Prostate gland (tissue), 2 donors: ENCODE measurements around the gene MKNK1. TPM values are rescaled to one million over a fixed set of nuclear protein-coding genes. Genes with fewer than 3 reads are reported as not detected.

Source experiments
- DNase-seq: peaks from one replicate; pipeline ENCODE4 v3.0.0-alpha.2; 2019; ENCODE audit warnings: low spot score
- H3K27ac ChIP-seq, 2 donors: fragments of 200-600 bp; sonication (generic); 2 replicates each; pipeline ENCODE4 v1.5.1; 2017 to 2019
- H3K27me3 ChIP-seq: fragments of 200-600 bp; sonication (generic); replicated peaks from 2 replicates; pipeline ENCODE4 v1.5.1; 2019; ENCODE audit not compliant: insufficient read depth
- H3K36me3 ChIP-seq, 2 donors: fragments of 200-600 bp; sonication (generic); 1 replicate in 1 of 2; 2 replicates in 1 of 2; pipeline versions ENCODE4 v1.5.1 to v1.8.1; 2017 to 2019
- H3K4me1 ChIP-seq: fragments of 200-600 bp; sonication (generic); replicated peaks from 2 replicates; pipeline ENCODE4 v1.5.1; 2019
- H3K4me3 ChIP-seq, 2 donors: fragments of 200-600 bp; sonication (generic); 2 replicates each; pipeline ENCODE4 v1.5.1; 2017 to 2019
- H3K9me3 ChIP-seq: fragments of 200-600 bp; sonication (generic); 2 replicates; pipeline ENCODE4 v1.5.1; 2017
- POLR2A ChIP-seq: fragments of 450-650 bp; IDR thresholded peaks from one replicate; pipeline ENCODE4 v1.6.1; 2016; ENCODE audit warnings: antibody characterized with exemption, mild to moderate bottlenecking
- POLR2AphosphoS5 ChIP-seq: sonication (generic); formaldehyde crosslinking; IDR thresholded peaks from one replicate; pipeline ENCODE4 v1.6.1; 2017; ENCODE audit warnings: antibody characterized with exemption
- WGBS: methylation state at CpG from one replicate; pipeline ENCODE4 v1.1.5; 2018; 5-methylcytosine and 5-hydroxymethylcytosine counted together
- intact Hi-C: fragments of 100-400 bp; cut with DNase I; formaldehyde crosslinking; loops from one replicate; pipeline ENCODE4 v1.14.2; 2022
- total RNA-seq, 2 donors: library from RNA; depleted of rRNA; stranded (reverse); fragments of >200 nt; gene quantifications; one replicate each; pipeline ENCODE4 v1.1.0, GENCODE V29; 2016
- TF ChIP-seq, protein P1 (sequence below), 4 experiments: fragments of 200-600 bp in 2 of 4; fragments of 450-650 bp in 2 of 4; sonication (generic) in 2 of 4; IDR thresholded peaks; 1 replicate in 3 of 4; 2 replicates in 1 of 4; pipeline ENCODE4 v1.5.1; 2016 to 2019; ENCODE audit warnings: antibody characterized with exemption in 4 of 4, mild to moderate bottlenecking in 2 of 4, moderate library complexity in 2 of 4

Gene MKNK1
- total RNA-seq, 2 donors from 2014 or later: 28.1 to 37.8 TPM

DNA sequence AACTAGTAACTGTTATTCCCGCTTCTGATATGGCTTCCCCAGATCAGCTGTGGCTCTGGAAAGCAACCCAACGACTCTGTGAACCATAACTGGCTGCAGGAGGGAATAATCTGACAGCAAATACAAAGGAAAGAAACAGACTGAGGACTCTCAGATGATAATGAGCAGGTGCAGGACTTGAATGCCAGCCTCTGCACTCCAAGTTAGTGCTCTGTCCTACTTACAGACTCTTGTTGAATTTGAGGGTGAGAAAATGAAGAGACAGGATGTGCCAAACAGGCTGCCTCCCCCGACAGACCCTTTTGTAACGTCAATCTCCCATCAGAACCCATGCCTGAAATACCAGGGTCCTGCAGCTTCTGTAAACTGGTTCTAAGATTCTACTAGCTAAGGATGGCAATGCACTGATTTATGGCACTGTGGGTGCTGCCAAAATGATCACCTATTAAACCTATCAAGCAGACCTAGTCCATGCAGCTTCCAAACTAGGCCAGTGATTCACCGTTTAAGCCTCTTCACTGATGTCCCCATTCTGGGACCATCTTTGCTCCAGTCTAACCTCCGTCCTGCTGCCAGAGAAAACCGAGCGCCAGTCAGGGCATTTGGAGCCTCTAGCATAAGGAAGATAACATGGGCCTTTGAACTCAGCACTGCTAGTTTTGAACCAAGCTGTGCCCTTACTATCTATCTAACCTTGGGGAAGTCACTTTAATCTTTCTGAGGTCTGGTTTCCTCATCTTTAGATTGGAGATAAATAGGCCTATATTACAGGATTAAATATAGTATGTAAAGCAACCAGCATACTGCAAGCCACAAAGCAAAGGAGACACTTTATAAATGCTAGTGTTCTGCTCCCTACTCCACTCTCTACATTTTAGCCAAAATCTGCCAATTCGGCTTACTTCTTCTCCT is 4.8 kb downstream of the MKNK1 start:
- no peak for TF ChIP-seq POLR2A
- TF ChIP-seq POLR2AphosphoS5: no peak
- DNase-seq: no peak
- 72% methylated on average over 9 of the region's 9 CpGs for WGBS
- no peaks in the 10 kb centered on the region for H3K9me3 ChIP-seq
- no peaks in the 10 kb centered on the region for H3K36me3 ChIP-seq
- intact Hi-C loops: no loop called here
- H3K27ac ChIP-seq: no peak overlapping the region
- peaks cover 6% of the 10 kb centered on the region for H3K4me1 ChIP-seq
- H3K27me3 ChIP-seq: no peaks in the 10 kb centered on the region
- no peak overlapping the region for H3K4me3 ChIP-seq

DNA sequence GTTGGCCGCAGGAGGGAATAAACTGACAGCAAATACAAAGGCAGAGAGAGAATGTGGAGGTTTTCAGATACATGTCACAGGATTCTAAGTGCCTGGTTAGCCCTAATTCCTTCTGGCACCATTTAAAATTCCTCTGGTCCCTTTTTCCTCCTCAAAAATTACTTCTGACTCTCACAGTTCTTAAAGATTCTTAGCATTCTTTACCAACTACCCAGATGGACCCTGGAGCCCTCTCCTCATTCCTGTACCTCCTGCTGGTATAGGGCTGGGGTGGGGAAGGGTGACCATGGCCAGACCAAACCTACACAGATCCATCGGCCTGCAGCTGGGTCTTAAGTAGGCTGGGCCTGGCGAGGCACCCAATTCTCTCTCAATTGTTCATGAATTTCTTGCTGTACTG is 7.2 kb downstream of the MKNK1 start:
- intact Hi-C loops: no loop called here
- TF ChIP-seq, protein P1, sequence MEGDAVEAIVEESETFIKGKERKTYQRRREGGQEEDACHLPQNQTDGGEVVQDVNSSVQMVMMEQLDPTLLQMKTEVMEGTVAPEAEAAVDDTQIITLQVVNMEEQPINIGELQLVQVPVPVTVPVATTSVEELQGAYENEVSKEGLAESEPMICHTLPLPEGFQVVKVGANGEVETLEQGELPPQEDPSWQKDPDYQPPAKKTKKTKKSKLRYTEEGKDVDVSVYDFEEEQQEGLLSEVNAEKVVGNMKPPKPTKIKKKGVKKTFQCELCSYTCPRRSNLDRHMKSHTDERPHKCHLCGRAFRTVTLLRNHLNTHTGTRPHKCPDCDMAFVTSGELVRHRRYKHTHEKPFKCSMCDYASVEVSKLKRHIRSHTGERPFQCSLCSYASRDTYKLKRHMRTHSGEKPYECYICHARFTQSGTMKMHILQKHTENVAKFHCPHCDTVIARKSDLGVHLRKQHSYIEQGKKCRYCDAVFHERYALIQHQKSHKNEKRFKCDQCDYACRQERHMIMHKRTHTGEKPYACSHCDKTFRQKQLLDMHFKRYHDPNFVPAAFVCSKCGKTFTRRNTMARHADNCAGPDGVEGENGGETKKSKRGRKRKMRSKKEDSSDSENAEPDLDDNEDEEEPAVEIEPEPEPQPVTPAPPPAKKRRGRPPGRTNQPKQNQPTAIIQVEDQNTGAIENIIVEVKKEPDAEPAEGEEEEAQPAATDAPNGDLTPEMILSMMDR (IDR thresholded peaks at IDR 0.05): no peak
- no peak for TF ChIP-seq POLR2A
- no peak for TF ChIP-seq POLR2AphosphoS5
- Histone ChIP-seq H3K9me3 (no peaks in the 10 kb centered on the region), H3K27me3 (no peaks in the 10 kb centered on the region), H3K27ac (no peak overlapping the region), H3K4me3 (no peak overlapping the region), H3K4me1 (no peaks in the 10 kb centered on the region), H3K36me3 (no peaks in the 10 kb centered on the region)
- WGBS: 91% methylated on average over 3 of the region's 3 CpGs
- no peak for DNase-seq

DNA sequence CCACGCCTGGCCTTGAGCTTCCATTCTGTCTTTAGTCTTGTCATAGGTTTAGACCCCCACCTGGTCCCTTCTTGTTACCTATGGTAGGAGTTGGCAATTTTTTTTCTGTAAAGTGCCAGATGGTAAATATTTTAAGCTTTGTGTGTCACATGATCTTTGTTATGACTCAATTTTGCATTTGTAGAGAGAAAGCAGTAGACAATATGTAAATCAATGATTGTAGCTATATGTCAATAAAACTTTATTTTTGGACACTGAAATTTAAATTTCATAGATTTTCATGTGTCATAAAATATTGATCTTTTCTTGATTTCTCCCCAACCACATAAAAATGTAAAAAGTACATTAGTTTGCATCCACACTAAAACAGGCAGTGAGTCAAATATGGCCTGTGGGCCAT is 8.0 kb downstream of the MKNK1 start:
- no peak for DNase-seq
- H3K4me3 ChIP-seq: no peak overlapping the region
- H3K27me3 ChIP-seq: no peaks in the 10 kb centered on the region
- H3K27ac ChIP-seq: no peak overlapping the region
- no peak for TF ChIP-seq POLR2A
- TF ChIP-seq, protein P1 (IDR thresholded peaks at IDR 0.05): no peak
- TF ChIP-seq POLR2AphosphoS5: no peak
- H3K9me3 ChIP-seq: no peaks in the 10 kb centered on the region
- 100% methylated on average over 1 of the region's 1 CpG for WGBS
- H3K4me1 ChIP-seq: no peaks in the 10 kb centered on the region
- no peaks in the 10 kb centered on the region for H3K36me3 ChIP-seq
- intact Hi-C loops: no loop called here

DNA sequence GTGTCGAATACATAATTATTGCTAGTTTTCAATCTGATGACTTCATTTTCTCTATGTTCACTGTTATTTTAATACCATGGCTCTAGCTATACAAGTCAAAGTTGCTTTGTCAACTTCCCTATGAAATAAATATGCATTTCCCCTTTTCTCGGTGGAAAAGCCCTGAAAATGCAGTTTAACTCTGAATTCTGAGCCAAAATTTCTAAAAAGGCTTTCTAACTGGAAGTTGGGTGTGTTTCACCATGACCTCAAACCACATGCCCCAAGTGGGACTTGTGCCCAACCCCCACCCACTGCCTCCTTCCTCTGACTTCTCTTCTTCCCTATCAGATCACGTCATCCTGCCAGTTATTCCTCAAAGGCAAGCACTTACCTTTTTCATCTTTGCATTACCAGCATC is 8.9 kb downstream of the MKNK1 start:
- Histone ChIP-seq H3K4me3 (no peak overlapping the region), H3K36me3 (no peaks in the 10 kb centered on the region), H3K9me3 (no peaks in the 10 kb centered on the region), H3K27me3 (no peaks in the 10 kb centered on the region), H3K4me1 (no peaks in the 10 kb centered on the region), H3K27ac (no peak overlapping the region)
- DNase-seq: no peak
- TF ChIP-seq POLR2A: no peak
- no peak for TF ChIP-seq POLR2AphosphoS5
- TF ChIP-seq, protein P1 (IDR thresholded peaks at IDR 0.05): no peak
- WGBS: 77% methylated on average over 3 of the region's 3 CpGs
- intact Hi-C loops: no loop called here

DNA sequence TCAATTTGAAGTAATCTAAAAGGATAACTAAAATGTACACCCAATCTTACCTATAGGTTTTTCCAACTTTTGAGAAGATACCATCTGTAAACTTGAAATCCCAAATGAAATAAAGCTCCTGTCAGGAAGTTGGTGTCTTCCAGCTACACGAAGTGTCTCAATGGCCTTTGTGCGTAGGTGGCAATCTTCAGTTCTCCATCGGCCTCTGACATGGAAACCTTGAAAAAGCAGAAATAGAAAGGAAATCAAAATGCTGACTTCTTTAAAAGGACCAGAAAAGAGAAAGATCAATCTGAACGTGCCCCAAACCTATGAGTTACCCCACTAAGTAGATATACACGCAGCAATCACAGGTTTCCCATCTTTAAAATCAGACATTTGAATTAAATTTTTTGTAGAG is 10.0 kb downstream of the MKNK1 start:
- Histone ChIP-seq H3K27me3 (no peaks in the 10 kb centered on the region), H3K4me3 (no peak overlapping the region), H3K36me3 (no peaks in the 10 kb centered on the region), H3K27ac (no peak overlapping the region), H3K9me3 (no peaks in the 10 kb centered on the region), H3K4me1 (no peaks in the 10 kb centered on the region)
- no peak for DNase-seq
- intact Hi-C loops: no loop called here
- TF ChIP-seq POLR2AphosphoS5: no peak
- no peak for TF ChIP-seq POLR2A
- TF ChIP-seq, protein P1 (IDR thresholded peaks at IDR 0.05): no peak
- 82% methylated on average over 5 of the region's 5 CpGs for WGBS
